ENCODE data around the gene ANLN.

GRCh38 chr7:36430186-36430585 is 40.5 kb downstream of the ANLN start:
- TF ChIP-seq CTCF (IDR thresholded peaks at IDR 0.05; ENCODE audit: poor library complexity) = no peak
- no peak for TF ChIP-seq EZH2phosphoT487 (IDR thresholded peaks at IDR 0.05; ENCODE audit: low read depth, severe bottlenecking, unreplicated experiment)
- no peak for TF ChIP-seq EZH2 (IDR thresholded peaks at IDR 0.05; ENCODE audit: borderline replicate concordance)

Measured in hepatocyte (in vitro differentiated cells).